Left colon (tissue), 2 donors: ENCODE measurements around the gene TSPEAR. TPM values are rescaled to one million over a fixed set of nuclear protein-coding genes. Genes with fewer than 3 reads are reported as not detected.
"Not testable (repeated sequence)": the region's sequence is repeated elsewhere in the genome, so short reads cannot be mapped to it uniquely, and the experiment has no call there.

Experiments used
- ATAC-seq: fragments of 200-7000 bp; cut with Tn5 transposase; one replicate; pipeline ENCODE4 v1.9.1; 2020; ENCODE audit warnings: mild to moderate bottlenecking, moderate library complexity
- DNase-seq, 2 donors: peaks; one replicate each; pipeline ENCODE4 v3.0.0-alpha.2; 2020
- intact Hi-C, 2 donors: fragments of 100-400 bp; cut with DNase I in 1 of 2; cut with micrococcal nuclease in 1 of 2; formaldehyde crosslinking; loops; one replicate each; pipeline versions ENCODE4 v1.11.2 to v1.14.0; 2022; cut with DNase I, micrococcal nuclease
- total RNA-seq, 2 donors: library from RNA; stranded (reverse); fragmentation: NEBNext Ultra II Directional; extraction: Animal tissue kit (Norgen Biotek cat#: 25700); gene quantifications; one replicate each; pipeline ENCODE4 v1.2.1, GENCODE V29; 2021
- donor health status: DM: no; HTN: no; CAD: no.
- donor health status: DM: yes; HTN: yes; CAD: no.

TSPEAR gene
- total RNA-seq, 2 donors from 2014 or later = 0.09 TPM; not detected in 1

GRCh38 chr21:44706706-44707581 lies 4.4 kb downstream of the TSPEAR start:
- no peak for ATAC-seq
- intact Hi-C loops = no loop called here

GRCh38 chr21:44706026-44706705 lies 5.2 kb downstream of the TSPEAR start:
- no peak for DNase-seq

More at GRCh38 chr21:44706706-44707581, 4.4 kb downstream of the TSPEAR start:
- no peak for DNase-seq

GRCh38 chr21:44704636-44705001 lies 6.8 kb downstream of the TSPEAR start:
- intact Hi-C loops = no loop called here
- ATAC-seq (no peak), DNase-seq (no peak)

More at GRCh38 chr21:44706026-44706705, 5.2 kb downstream of the TSPEAR start:
- no peak for ATAC-seq
- intact Hi-C loops = no loop called here

GRCh38 chr21:44703731-44704635 lies 7.4 kb downstream of the TSPEAR start:
- no peak for ATAC-seq
- intact Hi-C loops = no loop called here
- DNase-seq = no peak

GRCh38 chr21:44702973-44703730 lies 8.2 kb downstream of the TSPEAR start:
- DNase-seq (no peak), ATAC-seq (no peak)
- intact Hi-C loops = no loop called here

GRCh38 chr21:44702111-44702972 lies 9.0 kb downstream of the TSPEAR start:
- no peak for DNase-seq
- intact Hi-C loops = no loop called here
- no peak for ATAC-seq

GRCh38 chr21:44701541-44701940 lies 9.8 kb downstream of the TSPEAR start:
- ATAC-seq (peak; percentile 90), DNase-seq (peak in 1 of 2 donors; percentile 38)
- intact Hi-C loops = no loop called here

- ATAC-seq (no peak), DNase-seq (no peak)
- intact Hi-C loops = no loop called here
Measured at GRCh38 chr21:44701023-44701400, 10.4 kb downstream of the TSPEAR start.

GRCh38 chr21:44700101-44701022 lies 11.0 kb downstream of the TSPEAR start:
- intact Hi-C loops = no loop called here
- DNase-seq (no peak), ATAC-seq (no peak)

GRCh38 chr21:44699502-44700001 lies 11.8 kb downstream of the TSPEAR start:
- no peak for DNase-seq
- no peak for ATAC-seq
- intact Hi-C loops = no loop called here

GRCh38 chr21:44697811-44698734 lies 13.3 kb downstream of the TSPEAR start:
- intact Hi-C loops = no loop called here
- DNase-seq (no peak), ATAC-seq (no peak)

- ATAC-seq, DNase-seq, intact Hi-C loops: not testable (repeated sequence)
Measured at GRCh38 chr21:44697172-44697810, 14.1 kb downstream of the TSPEAR start, which contains the start of gene KRTAP10-12. Gene KRTAP10-12, plus strand, starts transcription at chr21:44697172. Its CDS starts 30 bp downstream, at chr21:44697202.

GRCh38 chr21:44696572-44696971 lies 14.8 kb downstream of the TSPEAR start:
- ATAC-seq = no peak
- intact Hi-C loops = no loop called here
- no peak for DNase-seq

- intact Hi-C loops = no loop called here
- DNase-seq = no peak
Measured at GRCh38 chr21:44695641-44696040, 15.7 kb downstream of the TSPEAR start.

GRCh38 chr21:44695184-44695583 lies 16.2 kb downstream of the TSPEAR start:
- no peak for ATAC-seq
- intact Hi-C loops = no loop called here
- no peak for DNase-seq

More at GRCh38 chr21:44695641-44696040, 15.7 kb downstream of the TSPEAR start:
- no peak for ATAC-seq
